ENCODE measurements around the gene GFER.
"Not testable (repeated sequence)": the region's sequence is repeated elsewhere in the genome, so short reads cannot be mapped to it uniquely, and the experiment has no call there.

The GFER gene

GRCh38 chr16:2005646-2006045, 21.7 kb downstream of the GFER start:
- no peak for DNase-seq (ENCODE audit: low read depth in 4 of 4, low spot score in 1 of 4)

DNA sequence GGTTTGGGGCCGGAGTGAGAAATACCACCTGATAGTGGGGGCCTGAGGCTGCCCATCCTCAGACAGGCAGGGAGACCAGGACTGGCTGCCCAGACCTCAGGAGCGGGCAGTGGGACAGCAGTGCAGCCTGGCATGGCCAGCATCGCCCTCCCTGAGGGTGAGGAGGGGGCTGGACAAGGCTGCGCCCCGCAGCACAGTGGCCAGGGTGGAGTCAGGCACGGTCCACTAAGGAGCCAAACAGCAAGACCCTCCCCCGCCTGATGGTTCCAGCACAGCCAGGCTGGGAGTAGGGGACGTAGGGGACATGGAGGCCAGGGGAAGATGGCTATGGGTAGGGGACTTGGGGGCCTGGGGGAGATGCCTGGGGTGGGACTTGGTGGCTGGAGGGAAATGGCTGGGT, 22.3 kb downstream of the GFER start:
- DNase-seq (ENCODE audit: low read depth in 4 of 4, low spot score in 1 of 4), result no peak

DNA sequence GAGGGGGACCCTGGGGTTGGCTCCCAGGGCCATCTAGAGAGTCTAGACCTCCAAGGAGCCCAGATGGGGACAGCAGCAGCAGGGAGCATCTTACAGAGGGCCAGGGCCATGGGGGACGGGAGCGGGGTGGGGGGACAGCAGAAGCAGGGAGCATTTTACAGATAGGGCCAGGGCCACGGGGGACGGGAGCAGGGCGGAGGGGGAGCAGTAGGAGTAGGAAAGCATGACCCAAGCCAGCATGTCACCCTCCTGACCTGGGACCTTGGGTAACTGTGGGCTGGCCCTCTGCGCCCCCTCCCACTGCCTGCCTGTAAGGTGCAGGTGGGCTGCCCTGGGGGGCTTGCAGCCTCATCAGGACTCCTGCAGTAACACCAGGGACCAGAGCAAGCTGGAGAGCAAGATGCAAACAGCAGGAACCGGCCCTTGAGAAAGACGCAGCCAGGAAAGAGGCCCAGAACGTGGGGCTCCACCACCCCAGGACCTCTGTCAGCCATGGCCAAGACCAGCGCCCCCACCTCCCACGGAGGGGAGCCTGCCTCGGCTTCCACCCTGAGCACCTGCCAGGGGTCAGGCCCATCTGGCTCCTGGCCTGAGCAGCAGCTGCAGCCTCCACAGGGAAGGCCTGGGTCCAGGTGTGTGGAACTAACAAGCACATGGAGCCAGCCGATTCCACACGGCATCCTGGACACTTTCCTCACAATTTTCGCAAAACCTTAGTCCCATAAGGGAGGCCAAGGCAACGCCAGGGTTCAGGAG, 23.3 kb downstream of the GFER start:
- no peak for DNase-seq (ENCODE audit: low read depth in 4 of 4, low spot score in 1 of 4)

- DNase-seq (ENCODE audit: low read depth in 4 of 4, low spot score in 1 of 4), result no peak
These were observed 24.1 kb downstream of the GFER start for GRCh38 chr16:2008009-2008526.

DNA sequence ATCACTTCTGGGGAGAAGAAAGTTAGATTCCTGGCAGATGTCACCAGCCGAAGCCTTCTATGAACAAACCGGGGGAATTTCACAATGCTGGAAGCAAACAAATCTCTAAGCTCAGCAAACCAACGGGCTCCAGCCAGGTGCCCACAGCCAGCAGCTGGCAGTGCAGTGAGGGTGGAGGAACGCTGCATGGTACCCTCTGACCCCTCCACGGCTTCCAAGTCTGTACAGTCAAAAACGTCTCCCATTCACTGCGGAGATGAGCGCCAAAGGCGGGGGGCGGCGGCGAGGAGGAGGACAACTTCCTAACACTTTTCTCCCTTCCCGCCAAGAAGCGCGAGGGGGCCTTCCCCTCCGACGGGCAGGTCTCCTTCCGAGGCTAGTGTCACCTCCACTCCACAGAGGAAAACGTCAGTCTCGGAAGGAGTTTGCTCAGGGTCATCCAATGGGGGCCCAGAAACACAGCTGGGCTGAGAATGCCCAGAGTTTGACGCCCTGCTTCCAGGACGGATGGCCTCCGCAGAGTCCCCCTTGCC, 24.7 kb downstream of the GFER start:
- DNase-seq (ENCODE audit: low read depth in 4 of 4, low spot score in 1 of 4), result no peak

- DNase-seq (ENCODE audit: low read depth in 4 of 4, low spot score in 1 of 4), result no peak
These were observed 25.2 kb downstream of the GFER start for GRCh38 chr16:2009164-2009711.

GRCh38 chr16:2009791-2010510, 26.0 kb downstream of the GFER start, which contains the start of gene ZNF598:
Gene ZNF598 (minus strand): TSS chr16:2009821.
- DNase-seq (ENCODE audit: low read depth in 4 of 4, low spot score in 1 of 4), result peak in 3 of 4 experiments; percentile 68 to 75 (median 68)

DNA sequence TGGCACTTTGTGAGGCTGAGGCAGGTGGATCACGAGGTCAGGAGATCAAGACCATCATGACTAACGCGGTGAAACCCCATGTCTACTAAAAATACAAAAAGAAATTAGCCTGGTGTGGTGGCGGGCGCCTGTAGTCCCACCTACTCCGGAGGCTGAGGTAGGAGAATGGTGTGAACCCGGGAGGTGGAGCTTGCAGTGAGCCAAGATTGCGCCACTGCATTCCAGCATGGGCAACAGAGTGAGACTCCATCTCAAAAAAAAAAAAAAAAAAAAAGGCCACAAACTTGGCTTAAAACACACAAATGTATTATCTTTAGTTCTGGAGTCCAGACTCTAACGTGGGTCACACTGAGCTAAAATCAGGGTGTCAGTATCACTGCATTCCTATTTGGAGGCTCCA, 27.7 kb downstream of the GFER start:
- DNase-seq (ENCODE audit: low read depth in 4 of 4, low spot score in 1 of 4), result not testable (repeated sequence)

GRCh38 chr16:2013527-2013926, 29.5 kb downstream of the GFER start:
- no peak for DNase-seq (ENCODE audit: low read depth in 4 of 4, low spot score in 1 of 4)

DNA sequence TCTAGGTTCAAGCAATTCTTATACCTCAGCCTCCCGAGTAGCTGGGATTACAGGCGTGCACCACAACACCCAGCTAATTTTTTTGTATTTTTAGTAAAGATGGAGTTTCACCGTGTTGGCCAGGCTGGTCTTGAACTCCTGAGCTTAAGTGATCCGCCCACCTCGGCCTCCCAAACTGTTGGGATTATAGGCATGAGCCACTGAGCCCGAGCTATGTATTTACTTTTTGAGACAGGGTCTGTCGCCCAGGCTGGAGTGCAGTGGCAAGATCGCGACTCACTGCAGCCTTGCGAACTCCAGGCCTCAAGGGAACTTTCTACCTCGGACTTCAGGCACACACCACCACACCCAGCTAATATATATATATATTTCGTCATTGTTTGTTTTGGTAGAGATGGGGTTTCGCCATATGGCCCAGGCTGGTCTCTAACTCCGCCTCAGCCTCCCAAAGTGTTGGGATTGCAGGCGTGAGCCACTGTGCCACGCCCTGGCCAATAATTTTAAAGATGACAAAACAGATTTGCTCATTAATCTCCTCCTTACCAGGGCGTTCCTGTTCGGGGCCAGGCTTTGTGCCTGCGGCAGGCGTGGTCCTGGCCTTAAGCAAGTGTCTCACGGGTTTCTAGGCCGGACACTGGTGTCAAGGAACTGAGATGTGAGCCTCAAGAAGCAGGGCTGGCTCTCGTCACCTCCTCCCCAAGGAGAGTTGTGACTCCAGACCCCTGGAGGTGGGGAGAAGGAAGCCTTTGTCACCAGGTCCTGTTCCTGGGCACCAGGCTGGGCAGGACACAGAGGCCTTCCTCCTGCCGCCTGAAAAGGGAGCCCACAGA, 31.3 kb downstream of the GFER start:
- no peak for DNase-seq (ENCODE audit: low read depth in 4 of 4, low spot score in 1 of 4)

GRCh38 chr16:2015947-2016208, 31.9 kb downstream of the GFER start:
- DNase-seq (ENCODE audit: low read depth in 4 of 4, low spot score in 1 of 4), result no peak

GRCh38 chr16:2016407-2016922, 32.5 kb downstream of the GFER start:
- no peak for DNase-seq (ENCODE audit: low read depth in 4 of 4, low spot score in 1 of 4)

GRCh38 chr16:2019518-2019920, 35.5 kb downstream of the GFER start, which contains the start of gene NPW:
Gene NPW (plus strand): TSS chr16:2019785.
- no peak for DNase-seq (ENCODE audit: low read depth in 4 of 4, low spot score in 1 of 4)

- DNase-seq (ENCODE audit: low read depth in 4 of 4, low spot score in 1 of 4), result no peak
These were observed 36.2 kb downstream of the GFER start for GRCh38 chr16:2019921-2020831.

GRCh38 chr16:2022723-2023091, 38.7 kb downstream of the GFER start:
- no peak for DNase-seq (ENCODE audit: low read depth in 4 of 4, low spot score in 1 of 4)

DNA sequence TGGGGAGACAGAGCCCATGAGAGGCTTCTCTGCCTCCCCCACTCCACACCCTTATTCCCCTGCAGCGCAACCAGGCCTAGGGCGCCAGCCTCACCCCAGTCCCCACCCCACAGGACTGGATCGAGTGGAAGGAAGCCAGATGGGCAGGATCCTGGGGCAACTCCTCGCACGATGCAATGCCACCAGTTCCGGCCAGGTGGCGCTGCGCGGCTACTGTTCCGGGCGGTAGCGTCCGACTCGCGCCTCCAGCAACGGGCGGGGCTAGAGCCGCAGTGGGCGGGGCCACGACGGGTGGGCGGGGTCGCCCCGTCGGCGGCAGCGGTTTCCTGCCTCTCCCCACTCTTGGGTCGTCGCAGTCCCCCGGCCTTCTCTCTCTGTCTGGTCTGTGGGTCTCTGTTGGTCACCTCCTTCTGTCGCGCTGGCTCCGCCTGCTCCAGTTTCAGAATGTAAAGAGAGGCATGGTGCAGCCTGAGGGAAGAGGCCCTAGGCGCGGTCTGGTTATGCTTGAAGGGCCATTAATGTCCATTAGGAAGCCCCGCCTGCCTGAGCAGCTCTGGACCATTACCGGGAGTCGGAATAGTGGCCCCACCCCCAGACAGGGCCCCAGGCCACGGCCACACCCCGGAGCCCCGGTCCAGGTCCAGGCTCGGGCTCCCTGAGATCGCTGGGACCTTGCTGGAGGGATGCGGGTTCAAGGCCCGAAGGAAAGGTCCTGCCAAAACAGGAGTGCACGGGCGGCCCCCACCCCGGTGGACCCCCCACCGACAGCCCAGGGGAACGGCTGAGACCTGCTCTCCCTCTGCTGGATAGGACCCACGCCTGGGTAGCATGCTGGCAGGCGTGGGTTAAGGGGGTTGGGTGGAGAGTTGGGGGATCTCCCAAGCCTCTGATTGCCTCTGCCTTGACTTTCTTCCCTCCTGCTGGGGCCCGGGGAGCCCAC, 39.4 kb downstream of the GFER start:
- DNase-seq (ENCODE audit: low read depth in 4 of 4, low spot score in 1 of 4), result peak; percentile 88 to 99 (median 92)

GRCh38 chr16:2024032-2024420, 40.0 kb downstream of the GFER start:
- no peak for DNase-seq (ENCODE audit: low read depth in 4 of 4, low spot score in 1 of 4)

GRCh38 chr16:2025251-2025650, 41.3 kb downstream of the GFER start:
- DNase-seq (ENCODE audit: low read depth in 4 of 4, low spot score in 1 of 4), result no peak

All from stimulated activated CD4-positive, alpha-beta T cell treated with anti-CD3 and anti-CD28 coated beads, Interleukin-1b, Interleukin-23, amount 100 ng/mL, for 24 hours (primary cell).